NCI-H1436 treated with DMSO at 0.1 percent for 48 hours (cell line): Measurements from ENCODE around the gene CCDC57.

Experiments
- DNase-seq: peaks from one replicate; lab custom pipeline; 2025; lab: John Stamatoyannopoulos, UW

CCDC57 gene

DNA sequence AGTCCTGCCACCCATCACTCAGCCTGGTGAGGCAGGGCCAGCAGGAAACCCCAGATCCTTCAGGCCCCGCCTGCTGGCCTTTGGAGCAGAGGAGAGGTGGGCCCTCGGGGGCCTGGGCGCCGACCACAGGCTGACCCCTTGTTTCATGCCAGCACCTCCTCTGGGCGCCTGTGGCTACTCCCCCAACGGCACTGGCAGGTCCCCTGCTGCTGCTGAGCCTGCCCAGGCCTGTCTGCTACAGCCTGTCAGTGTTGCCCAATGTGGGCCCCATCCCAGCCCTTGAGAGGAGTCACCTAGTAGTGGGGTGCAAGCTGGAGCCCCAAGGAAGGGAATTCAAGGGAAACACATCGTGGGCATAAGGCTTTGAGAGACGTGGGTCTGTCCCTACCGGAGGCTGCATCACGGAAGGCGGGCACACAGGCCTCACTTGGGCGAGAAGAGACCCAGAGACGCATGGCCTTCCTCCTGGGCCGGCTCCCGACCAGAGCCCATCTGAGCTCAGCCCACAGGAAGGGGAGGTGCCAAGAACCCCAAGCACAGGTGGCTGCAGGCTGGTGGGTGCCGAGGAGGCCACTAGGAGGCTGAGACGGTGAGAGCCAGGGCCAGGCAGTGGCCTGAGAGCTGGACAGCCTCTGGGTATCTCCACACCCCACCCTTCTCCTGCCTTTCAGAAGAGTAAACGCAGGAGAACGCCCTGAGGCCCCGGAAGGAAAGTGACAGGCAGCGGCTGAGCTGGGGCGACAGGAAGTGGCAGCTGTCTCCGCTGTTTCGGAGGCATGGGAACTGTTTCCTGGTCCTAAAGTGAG is 106.6 kb downstream of the CCDC57 start:
- no peak for DNase-seq

DNA sequence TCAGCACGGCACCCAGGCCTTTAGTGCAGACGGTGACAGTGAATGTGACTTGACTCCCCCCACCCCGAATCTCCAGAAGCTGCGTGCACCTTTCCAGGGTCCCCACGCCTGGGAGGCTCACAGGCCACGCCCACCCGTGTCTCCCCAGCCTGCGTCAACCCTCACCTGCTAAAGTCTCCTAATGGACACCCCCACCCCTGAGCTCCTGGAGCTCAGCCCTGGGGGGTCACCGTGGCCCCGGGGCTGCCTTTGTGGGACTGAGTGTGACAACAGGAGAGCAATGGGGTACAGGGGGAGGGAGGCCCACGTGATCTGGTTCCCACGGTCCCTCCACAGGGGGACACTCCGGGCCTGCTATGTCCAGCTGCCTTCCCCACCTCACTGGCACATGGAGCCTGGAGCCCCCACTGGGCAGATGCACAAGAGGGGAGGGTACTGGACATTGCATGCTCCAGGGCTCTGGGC is 107.2 kb downstream of the CCDC57 start:
- DNase-seq, result no peak

GRCh38 chr17:82104797-82105416 is 107.7 kb downstream of the CCDC57 start:
- DNase-seq, result no peak

GRCh38 chr17:82103553-82104451 is 108.8 kb downstream of the CCDC57 start:
- no peak for DNase-seq

GRCh38 chr17:82101767-82102679 is 110.6 kb downstream of the CCDC57 start:
- no peak for DNase-seq

DNA sequence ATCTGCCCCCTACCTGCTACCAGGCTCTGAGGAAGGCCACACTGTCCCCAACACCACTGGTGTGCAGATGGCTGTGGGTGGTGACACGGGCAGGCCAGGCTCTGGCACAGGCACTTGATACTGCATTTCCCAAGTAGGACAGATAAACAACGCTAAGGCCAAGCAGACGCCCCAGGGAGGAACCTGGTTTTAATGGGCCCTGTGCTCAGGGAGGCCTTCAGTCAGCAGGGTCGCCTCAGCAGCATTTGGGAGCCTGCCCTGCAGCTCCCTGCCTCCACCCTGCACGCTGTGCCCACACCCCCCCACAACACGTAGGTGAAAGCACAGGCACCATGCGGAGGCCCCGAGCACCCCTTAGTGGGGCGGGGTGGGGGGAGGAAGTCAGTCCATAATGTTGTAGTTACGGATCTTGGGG is 111.3 kb downstream of the CCDC57 start:
- no peak for DNase-seq

- DNase-seq, result no peak
Measured at GRCh38 chr17:82100502-82101298, 111.9 kb downstream of the CCDC57 start.

DNA sequence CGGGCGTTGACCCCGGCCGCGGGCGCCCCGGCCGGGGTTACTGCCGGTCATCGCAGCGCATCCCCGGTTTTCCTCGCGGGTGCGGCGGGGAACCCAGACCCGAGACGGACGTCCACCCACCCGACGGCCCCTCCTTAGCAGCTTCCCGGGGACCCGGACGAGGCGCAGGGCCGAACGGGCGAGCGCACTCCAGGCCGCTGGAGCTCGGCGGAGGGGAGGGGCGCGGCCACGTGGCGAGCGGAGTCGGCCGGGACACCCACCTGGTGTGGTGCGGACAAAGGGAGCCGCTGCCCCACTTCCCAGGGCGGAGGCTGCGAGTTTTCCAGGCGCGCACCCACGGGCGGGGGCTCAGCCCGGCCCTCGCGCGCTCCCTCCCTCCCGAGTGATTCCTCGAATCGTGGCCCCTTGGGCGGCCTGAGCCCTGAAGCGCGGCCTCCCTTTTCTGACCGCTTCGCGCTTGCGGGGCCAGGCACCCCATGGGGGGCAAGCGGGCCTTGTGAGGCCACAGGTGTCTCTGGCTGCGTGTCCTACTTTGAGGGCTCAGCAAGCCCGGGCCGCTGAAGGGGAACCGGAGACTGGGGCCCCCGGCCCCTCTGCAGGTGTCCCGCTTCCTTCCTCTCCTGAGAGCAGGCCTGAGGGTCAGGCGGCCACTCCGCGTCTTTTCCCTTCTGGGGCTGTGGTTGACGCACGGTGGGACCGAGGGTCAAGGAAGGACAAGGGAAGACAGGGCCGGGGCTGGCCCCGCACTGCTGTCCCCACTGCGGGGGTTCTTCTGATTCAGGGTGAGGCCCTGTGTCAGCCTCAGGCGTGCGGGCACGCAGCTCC is 113.5 kb downstream of the CCDC57 start:
- DNase-seq, result no peak

DNA sequence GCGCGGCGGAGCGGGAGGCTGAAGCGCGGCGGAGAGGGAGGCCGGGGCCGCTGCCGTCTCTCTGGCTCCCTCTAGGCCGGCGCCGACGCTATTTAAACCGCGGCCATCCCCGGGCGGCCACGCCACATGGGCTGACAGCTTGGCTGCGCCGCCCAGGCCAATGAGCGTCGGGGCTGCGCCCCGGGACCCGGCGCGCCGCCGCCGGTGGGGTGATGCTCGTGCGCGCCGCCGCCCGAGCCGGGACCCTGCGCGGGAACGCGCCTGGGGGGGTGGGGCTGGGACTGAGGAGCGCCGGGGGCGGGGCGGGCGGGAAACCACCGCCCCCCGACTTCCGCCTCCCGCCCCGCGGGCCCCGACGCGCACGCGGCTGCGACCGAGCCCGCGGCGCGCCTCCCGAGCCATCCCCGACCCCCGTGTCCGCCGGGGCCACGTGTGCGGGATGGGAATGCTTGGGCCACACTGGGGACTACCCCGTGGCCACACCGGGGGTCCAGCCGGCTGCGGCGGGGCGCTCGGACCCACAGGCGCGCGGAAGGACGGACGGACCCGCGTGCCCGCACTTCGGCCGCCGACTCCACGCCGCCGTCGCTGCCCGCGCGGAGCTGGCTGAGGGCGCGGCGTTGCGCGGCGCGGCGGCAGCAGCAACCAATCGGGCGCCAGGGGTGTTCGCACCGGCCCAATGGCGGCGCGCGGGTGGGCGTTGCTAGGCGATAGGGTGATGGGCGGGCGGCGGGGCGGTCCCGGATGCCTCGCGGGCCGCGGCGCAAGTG is 114.3 kb downstream of the CCDC57 start, which contains the start of gene FASN:
Gene FASN (minus strand): TSS at position 68 of the 770 bp plus-strand sequence. CDS start 1,791 bp downstream, outside the sequence.
- peak; percentile 81 for DNase-seq

DNA sequence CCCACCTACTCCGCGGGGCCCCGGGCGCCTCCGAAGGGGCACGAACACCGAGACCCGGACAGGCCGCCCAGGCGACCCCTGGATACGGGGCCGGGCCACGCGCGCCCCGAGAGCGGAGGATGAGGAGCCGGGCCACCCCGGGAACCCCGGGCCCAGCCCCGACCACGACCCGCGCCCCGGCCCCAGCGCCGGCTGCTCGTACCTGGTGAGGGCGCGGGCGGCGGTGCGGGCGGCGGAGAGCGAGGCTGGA is 114.8 kb downstream of the CCDC57 start:
- no peak for DNase-seq

DNA sequence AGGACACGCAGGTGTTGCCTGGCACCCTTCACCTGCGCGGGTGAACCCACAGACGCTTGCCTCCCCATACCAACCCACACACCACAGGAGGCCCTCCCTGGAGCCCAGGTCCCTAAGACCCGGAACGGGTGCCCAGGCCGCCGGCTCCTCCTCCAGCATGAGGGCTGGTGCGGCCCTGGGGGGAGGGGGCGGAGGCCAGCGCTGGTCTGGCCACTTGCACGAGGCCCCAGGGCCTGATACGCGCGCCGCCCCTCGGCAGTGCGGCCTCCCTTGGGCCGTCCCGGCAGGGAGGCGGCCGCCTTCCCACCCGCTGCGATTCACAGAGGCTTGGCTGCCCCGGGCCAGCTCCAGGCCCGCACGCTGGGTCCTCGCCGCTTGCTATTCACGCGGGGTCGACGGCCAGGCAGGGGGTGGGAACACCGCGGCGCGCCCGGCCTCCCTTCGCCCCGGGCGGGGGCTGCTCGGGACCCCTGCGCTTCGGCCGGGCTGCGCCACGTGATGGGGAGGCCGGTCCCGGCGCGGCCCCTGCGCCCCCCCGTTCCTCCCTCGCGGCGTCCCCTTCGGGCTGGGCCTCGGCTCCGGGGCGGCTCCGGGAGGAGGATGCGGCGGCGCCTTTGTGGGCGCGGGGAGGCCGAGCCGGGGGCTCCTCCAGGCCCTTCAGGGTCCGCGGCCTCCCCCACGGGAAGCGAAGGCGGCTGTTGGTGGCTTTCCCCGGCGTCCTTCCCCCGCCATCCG is 115.3 kb downstream of the CCDC57 start:
- no peak for DNase-seq

GRCh38 chr17:82096709-82097183 is 115.9 kb downstream of the CCDC57 start:
- no peak for DNase-seq

GRCh38 chr17:82095777-82096708 is 116.6 kb downstream of the CCDC57 start:
- no peak for DNase-seq

- no peak for DNase-seq
Measured at GRCh38 chr17:82094931-82095776, 117.5 kb downstream of the CCDC57 start.

- no peak for DNase-seq
Measured at GRCh38 chr17:82092995-82093751, 119.5 kb downstream of the CCDC57 start.
